Esophagus squamous epithelium (tissue), 4 donors: ENCODE data around the gene CMTM7.

Experiments used
- CTCF ChIP-seq, 6 experiments: fragments of 450-650 bp in 4 of 6; fragments of 200-600 bp in 2 of 6; sonication (generic) in 2 of 6; IDR thresholded peaks; one replicate each; pipeline ENCODE4 v1.5.1; 2016 to 2019; ENCODE audit warnings: antibody characterized with exemption in 6 of 6, mild to moderate bottlenecking in 4 of 6, moderate library complexity in 4 of 6
- POLR2A ChIP-seq, 4 donors: fragments of 450-650 bp; IDR thresholded peaks; one replicate each; pipeline ENCODE4 v1.6.1; 2017; ENCODE audit warnings: antibody characterized with exemption in 4 of 4, mild to moderate bottlenecking in 4 of 4, moderate library complexity in 3 of 4

- TF ChIP-seq CTCF (IDR thresholded peaks at IDR 0.05) (no peak), POLR2A (IDR thresholded peaks at IDR 0.05) (no peak)
Observed at GRCh38 chr3:32383136-32383711, 8.4 kb upstream of the CMTM7 start.
